ENCODE measurements around the gene LRG1.
"Not testable (repeated sequence)": the region's sequence is repeated elsewhere in the genome, so short reads cannot be mapped to it uniquely, and the experiment has no call there.

LRG1 gene

DNA sequence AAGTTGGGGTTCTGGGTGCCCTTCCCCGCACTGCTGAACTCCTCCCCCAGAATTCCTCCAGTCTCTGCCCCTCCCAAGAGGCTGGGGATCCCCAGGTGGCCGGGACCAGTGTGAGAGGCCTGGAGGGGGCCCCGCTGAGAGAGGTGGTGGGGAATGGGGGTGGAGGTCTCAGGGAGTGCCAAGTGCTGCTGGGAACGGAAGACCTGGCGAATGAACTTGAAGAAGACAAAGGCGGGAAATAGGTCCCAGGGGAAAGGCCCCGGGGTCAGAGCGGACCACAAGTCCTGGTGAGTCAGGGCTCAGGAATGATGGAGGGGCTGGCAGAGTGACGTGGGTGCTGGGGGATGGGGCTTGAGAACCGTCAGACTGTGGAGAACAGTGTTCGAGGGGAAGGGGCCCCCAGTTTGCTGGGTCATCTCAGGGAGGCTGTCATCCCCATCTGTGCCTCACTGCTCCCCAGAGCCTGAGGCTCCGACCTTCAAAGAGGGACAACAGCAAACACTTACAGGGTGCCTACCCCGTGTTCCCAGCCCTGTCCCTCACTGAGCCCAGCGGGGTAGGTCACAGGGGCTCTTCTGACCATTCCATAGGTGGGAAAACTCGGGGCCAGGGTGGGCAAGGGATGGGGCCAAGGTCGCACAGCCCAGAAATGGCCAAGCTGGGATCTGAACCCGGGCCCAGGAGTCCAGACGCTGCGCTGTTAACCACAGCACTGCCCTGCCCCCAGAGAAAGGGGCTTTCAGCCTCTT lies 35.6 kb upstream of the LRG1 start:
- no peak for DNase-seq

DNA sequence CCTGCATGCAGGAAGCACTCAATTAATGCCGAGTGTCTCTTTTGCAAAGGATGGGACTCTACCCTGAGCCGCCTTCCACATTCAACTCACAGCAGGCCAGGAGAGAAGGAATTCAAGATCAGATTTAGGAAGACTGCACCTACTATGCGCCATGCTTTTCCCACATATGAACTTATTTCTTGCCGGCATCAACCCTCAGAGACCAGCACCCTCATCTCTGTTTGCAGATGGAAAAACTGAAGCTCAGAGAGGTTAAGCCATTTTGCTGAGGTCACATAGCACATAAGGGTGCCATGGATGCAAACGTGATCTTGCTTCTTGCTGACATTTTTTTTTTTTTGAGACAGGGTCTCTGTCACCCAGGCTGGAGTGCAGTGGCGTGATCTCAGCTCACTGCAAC lies 33.8 kb upstream of the LRG1 start:
- DNase-seq, result no peak

DNA sequence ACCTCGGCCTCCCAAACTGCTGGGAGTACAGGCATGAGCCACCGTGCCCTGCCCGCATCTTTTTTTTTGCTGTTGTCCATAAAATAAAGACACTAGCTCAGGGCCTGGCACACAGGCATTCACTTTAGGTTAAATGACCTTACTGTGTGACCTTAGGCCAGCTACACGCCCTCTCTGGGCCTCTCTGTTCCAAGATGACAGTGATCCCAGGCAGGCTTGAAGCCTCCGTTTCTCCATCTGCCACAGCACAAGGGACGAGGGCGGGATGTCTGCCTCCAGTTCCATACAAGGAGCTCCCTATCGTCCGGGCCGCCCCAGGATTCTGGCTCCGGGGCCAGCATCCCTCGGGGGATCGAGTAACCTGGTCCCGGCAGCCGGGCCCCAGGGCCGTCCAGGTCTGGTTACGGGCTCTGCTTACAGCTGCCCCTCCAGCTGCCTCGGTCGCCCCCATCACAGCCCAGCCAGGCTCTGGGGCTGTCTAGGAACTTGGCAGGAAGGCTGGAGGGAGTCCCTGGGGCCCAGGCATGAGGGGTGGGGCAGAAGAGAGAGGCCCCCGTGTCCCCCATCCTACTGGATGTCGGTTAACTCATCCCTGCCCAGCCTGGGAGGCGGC lies 31.6 kb upstream of the LRG1 start:
- no peak for DNase-seq

DNA sequence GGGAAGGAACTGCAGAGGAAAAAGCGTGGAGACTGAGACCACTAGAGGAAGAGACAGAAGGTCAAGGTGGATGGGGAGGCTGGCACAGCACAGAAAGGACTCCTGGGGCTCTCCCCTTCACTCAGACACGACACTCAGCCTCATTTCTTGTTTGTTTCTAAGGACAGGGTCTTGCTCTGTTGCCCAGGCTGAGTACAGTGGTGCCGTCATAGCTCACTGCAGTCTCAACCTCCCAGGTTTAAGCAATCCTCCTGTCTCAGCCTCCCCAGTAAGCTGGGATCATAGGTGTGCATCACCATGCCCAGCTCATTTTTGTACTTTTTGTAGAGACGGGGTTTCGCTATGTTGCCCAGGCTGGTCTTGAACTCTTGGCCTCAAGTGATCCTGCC lies 31.1 kb upstream of the LRG1 start:
- DNase-seq, result no peak

DNA sequence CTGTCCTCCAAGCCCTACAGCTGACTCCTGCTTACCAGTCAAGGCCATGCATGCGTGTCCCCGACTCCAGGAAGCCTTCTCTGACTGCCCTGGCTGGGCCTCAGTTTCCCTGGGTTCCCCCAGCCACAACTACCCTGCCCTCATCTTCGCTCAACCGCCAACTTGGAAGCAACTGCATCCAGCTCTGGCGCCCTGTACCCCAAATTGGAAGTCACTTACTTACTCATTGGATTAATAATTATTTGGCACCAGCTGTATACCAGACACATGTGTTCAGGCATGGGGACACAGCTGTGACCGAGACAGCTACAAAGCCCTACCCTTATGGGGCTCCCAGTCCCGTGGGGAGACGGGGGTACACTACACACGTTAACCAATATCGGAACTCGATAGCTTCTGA lies 30.6 kb upstream of the LRG1 start:
- DNase-seq, result no peak

DNA sequence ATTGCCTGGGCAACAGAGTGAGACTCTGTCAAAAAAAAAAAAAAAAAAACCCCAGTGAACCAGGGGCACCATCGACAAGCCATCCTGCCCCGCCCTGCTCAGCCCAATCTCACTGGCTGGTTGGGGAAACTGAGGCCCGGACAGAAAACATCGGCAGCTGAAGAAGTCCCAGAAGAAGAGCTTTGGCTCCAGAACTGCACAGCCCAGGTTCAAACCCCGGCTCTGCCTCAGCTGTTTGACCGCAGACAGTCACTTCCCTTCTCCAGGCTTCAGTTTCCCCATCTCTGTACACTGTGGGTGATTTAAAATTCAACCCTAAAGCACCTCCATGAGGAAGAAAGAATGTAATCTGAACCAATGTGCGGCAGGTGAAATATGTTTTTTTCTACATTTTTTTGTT lies 29.1 kb upstream of the LRG1 start:
- no peak for DNase-seq

DNA sequence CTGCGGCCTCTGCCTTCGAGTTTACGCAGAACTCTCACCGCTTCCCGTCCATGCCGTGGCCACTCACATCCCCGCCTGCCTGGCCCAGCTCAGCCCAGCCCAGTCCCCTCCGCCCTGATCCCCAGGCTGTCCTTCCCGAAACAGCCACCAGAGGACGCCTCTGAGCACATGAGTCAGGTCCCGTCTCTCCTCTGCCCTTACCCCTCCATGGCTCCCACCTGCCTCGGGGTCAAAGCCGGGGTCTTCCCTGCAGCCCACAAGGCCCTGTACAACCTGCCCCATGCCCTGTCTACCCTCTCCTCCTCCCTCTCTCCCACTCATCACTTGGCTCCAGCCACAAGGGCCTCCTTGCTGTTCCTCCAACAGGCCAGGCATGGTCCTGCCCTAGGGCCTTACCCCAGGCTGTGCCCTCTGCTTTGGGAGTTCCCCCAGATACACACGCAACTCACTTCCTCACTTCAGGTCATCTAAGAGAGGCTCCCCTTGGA lies 27.8 kb upstream of the LRG1 start:
- DNase-seq, result peak; percentile 63

DNA sequence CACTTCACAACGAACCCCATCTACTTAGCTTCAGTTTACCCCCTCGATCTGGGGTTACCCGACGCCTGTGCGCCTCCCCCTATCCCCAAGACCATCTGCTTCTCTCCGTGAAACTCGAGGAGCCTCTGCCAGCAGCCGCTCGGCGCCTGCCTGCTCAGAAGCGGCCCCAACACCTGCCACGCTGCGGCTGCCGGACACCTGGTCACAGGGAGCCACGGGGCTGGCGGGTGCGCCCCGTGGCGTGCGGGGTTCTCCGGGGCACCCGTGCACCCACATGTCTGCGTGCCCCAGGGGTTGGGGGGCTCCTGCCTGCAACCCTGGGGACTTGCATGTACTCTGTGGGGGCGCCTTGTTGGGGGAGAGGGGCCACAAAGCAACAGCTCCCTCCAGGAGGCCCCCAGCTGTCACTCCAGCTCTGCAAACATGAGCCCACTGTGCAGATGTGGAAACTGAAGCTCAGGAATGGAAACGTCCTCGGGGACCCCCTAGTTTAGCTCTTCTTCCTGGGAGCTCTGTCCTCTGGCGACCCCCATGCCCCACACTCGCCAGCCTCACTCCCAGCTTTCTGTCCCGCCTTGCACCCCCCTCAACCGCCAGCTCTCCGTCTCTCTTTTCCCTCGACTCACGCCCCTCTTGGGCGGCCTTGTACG lies 26.7 kb upstream of the LRG1 start:
- no peak for DNase-seq

DNA sequence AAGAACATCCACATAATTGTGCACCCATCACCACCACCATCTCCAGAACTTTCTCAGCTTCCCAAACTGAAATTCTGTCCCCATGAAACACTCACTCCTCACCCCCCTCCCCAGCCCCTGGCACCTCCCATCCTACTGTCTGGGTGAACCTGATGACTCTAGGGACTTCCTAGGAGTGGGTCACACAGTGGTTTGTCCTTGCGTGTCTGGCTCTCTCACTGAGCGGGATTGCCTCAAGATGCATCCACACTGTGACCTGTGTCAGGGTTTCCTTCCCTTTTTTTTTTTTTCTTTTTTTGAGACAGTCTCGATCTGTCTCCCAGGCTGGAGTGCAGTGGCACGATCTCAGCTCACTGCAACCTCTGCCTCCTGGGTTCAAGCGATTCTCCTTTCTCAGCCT lies 23.7 kb upstream of the LRG1 start:
- DNase-seq, result not testable (repeated sequence)

DNA sequence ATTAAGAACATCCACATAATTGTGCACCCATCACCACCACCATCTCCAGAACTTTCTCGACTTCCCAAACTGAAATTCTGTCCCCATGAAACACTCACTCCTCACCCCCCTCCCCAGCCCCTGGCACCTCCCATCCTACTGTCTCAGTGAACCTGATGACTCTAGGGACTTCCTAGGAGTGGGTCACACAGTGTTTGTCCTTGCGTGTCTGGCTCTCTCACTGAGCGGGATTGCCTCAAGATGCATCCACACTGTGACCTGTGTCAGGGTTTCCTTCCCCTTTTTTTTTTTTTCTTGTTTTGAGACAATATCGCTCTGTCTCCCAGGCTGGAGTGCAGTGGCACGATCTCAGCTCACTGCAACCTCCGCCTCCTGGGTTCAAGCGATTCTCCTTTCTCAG lies 22.2 kb upstream of the LRG1 start:
- DNase-seq, result not testable (repeated sequence)

DNA sequence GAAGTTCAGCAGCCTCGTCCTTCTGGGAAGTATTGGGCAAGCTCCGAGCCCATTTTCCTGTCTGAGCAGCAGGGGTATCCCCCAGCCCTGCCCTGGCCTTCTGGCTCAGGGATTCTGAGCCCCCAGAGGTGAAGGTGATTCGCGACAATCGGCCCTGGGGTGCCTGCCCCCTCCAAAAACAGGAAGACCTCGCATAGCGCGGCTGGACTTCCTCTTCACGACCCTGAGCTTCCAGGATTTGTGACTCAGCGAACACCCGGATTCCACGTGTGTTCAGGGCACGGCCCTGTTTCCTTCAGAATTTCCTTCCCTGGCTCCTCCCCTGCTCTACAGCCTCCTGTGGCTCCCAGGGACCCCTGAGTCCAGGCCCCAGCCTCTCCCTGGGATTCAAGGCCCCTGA lies 19.7 kb upstream of the LRG1 start, which contains the start of gene SEMA6B:
TSS of gene SEMA6B (minus strand) at position 116 of the 400 bp plus-strand sequence. CDS start 1,227 bp downstream, outside the sequence.
- DNase-seq, result no peak

DNA sequence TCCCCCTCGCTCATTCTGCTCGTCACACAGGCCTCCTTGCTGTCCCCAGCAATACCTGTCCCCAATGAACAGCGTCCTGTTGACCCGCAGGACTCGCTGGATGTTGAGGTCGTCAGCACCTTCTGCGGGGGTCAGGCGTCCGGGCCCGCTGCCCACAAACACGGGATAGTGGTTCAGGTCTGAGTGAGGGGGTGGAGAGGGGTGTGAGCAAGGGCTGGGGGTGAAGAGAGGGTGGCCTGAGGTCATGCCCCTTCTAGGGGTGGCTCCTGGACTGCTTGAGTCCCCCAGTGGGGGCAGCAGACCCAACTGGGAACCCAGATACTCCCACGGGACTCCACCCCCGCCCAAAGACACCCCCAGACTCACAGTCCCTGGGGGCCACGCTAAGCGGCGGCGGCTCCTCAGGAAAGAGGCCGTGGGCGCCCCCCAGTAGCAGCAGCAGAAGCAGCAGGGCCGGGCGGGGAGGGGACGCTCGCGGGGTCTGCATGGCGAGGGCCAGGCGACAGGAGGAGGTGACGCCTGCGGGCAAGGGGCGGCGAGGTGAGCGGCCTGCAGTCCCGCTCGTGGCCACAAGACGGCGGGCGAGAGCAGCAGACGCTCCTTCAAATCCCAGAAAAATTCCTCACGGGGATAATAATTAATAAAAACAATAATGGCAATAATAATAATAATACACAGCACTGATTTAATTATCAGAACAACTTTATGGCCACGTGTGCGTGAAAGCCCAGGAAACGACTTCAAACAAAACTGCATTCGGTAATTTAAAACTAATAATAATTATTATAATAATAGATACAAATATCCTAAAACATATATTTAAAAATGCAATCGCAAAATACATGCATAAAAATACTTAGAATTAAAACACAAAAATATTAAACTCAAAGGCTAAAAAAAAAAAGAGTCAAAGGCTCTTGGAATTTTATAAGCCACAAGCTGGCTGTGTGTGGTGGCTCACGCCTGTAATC lies 18.4 kb upstream of the LRG1 start:
- DNase-seq, result no peak

DNA sequence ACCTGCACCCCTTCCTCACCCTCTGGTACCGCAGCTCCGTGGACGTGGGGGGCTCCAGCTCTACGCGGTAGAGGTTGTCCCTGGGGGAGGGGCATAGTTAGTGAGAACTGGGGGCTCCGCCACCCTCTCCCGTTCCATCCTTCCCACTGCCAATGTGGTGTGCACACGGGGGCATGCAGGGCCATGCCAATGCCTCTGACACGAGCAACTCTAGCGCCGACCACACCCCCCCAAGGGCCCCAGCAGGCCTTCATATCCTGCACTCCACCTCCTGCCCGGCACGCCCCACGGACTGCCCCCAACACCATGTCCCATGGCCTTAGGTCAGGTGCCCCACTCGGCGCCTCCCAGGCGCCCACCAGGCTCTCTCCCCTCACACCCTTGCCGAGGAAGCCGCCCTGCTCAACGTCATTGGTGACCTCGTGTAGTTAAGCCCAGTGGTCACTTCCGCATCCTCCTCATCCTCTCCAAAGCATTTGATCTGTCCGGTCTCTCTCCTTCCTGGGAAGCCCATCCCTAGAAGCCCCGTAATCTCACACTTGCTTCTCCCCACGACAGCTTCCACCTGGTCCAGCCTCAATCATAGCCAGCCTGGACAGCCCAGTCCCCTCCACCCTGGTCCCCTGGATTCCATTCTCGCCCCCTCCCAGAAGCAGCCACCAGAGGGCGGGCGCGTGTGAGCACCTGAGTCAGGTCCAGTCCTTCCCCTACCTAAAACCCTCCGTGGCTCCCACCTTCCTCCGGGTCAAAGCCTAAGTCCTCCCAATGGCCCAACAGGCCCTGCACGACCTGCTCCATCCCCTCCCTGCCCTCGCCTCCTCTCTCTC lies 17.5 kb upstream of the LRG1 start:
- no peak for DNase-seq

DNA sequence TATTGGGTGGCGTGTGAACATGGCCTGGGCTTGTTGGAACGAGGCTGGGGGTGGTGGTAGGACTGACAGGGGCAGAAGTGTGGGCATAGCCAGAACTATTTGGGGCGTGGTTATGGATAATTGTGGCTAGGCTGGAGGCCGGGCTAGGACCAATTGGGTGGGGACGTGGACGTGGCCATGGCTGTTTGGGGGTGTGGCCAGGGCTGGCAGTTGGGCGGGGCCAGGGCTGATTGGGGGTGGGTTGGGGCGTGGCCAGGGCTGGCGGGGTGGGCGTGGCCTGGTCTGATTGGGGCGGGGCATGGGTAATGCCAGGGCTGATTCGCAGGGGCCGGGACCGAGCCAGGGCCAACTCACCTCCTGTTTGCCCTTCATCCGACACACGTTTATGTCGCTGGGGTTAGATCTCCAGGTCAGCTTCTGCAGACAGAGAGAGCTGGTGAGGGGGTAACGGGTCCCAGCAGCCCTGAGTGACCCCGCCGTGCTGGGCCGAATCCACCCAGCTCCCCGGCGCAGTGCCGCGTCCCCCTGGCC lies 16.8 kb upstream of the LRG1 start:
- DNase-seq, result no peak

DNA sequence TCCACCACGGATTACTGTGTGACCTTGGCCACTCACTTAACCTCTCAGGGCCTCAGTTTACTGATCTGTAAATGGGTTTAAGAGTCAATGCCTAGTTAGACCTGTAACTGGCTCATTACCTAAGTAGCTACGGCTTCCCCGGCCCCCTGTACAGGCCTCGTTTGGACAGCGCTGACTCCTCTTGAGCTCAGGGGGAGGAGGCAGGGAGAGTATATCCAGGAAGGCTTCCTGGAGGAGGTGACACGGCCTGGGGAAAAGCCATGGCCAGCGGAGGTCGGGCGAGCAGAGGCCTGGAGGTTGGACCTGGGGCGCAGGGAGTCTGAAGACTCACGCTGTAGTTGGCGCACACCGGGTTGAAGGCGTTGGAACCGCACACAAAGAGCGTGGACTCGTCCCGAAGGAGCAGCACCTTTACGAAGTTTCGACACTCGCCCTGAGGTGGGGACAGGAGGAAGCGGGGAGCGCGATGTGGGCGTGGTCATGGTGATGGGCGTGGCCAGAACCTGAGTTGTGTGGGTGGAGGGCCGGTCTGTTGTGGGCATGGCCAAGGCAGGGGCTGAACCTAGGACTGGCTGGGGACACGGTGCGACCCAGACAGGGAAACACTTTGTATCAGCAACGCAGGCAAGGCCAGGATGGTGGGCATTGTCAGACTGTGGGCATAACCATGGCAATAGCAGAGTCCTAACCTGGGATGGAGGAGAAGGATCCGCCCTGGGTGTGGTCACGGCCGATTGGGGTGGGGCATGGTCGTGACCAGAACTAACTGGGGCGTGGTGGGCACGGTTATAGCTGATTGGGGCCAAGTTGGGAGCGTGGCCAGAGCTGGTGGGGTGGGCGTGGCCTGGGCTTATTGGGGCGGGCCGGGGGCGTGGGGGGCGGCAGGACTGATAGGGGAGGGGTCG lies 16.1 kb upstream of the LRG1 start:
- DNase-seq, result no peak

DNA sequence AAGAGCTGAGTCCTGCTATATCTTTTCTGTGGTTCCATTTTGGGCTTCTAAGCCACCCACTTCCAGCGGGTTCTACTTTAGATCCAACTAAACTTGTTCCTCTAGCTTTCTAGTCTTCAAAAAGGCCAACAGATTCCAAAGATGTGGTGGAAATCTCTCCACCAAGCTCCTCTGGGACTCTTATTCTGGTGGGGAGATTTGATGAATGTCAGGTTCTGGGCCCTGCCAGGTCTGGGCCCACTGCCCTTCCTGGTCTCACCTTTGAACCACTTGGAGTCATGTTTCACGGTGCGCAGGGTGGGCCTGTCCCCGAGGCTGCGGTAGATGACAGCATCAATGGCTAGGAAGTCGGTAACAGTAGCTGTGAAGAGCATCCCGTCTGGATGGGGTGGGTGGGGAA lies 14.9 kb upstream of the LRG1 start:
- DNase-seq, result no peak

DNA sequence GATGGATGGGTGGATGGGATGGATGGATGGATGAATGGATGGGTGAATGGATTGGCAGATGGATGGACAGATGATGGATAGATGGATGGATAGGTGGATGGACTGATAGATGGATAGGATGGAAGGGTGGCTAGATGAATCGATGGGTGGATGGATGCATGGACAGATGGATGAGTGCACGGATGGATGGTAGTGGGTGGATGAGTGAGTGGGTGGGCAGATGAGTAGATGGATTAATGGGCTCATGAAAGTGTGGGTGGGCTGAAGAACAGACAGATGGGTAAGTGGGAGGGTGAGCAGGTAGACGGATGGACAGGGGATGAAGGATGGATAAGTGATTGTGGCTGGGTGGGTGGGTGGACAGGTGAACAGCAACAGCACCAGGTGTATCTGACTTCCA lies 13.9 kb upstream of the LRG1 start:
- DNase-seq, result no peak

DNA sequence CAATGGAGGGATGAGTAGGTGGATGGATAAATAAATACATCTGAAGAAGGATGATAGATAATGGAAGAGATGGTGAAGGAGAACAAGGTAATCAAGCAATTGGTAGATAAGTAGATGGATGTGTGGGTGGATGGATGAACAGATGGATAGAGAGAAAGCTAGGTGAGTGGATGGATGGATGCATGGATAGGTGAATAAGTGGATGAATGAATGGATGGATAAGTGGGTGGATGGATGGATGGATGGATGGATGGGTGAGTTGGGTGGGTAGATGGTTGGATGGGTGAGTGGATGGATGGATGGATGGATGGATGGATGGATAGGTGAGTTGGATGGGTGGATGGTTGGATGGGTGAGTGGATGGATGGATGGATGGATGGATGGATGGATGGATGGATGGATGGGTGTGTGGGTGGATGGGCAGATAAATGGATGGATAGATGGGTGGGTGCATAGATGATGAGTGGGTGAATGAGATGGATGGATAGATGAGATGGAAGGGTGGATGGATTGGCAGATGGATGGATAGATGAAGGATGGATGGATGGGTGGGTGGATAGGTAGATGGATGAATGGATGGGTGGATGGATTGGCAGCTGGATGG lies 13.4 kb upstream of the LRG1 start:
- no peak for DNase-seq

DNA sequence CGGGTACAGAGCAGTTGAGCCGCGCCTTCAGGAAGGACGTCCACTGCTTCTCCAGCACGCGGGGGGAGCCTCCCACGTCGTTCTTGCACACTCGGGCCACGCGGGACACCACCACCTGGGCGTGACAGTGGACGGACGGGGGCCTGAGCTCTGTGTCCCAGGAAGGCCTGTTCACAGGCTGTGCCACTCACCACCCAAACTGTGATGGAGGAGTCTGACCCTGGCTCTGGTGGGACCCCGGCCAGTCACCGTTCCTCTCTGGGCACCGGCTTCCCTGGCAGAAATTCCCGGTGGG lies 12.6 kb upstream of the LRG1 start:
- no peak for DNase-seq

DNA sequence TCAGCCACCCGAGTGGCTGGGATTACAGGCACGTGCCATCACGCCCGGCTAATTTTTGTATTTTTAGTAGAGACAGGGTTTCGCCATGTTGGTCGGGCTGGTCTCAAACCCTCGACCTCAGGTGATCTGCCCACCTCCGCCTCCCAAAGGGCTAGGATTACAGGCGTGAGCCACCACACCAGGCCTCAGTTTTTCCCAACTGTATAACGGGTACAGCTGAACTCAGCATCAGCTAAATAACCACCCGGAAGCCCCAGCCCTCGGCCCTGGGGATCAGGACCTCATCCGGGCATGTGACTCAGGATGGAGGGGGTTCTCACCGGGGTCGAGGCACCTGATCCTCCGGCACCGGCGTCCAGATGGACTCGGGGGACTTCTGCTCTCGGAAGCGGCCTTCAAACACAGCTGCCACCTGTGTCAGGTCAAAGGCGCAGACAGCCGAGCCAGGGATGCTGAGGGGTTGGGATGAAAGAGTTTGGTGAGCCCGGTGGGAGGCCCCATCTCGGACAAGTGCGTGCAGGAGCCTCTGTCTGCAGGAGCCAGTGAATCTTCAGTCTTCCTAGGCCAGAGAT lies 10.7 kb upstream of the LRG1 start:
- no peak for DNase-seq

All from CD4-positive, alpha-beta T cell treated with Interleukin-10 for 1 hour (primary cell).